HS-27A (cell line): ENCODE measurements around the gene MVD.

Experiments used
- DNase-seq: peaks from one replicate; pipeline ENCODE4 v3.0.0-alpha.2; 2012; ENCODE audit warnings: low read depth, missing footprints

MVD gene

DNA sequence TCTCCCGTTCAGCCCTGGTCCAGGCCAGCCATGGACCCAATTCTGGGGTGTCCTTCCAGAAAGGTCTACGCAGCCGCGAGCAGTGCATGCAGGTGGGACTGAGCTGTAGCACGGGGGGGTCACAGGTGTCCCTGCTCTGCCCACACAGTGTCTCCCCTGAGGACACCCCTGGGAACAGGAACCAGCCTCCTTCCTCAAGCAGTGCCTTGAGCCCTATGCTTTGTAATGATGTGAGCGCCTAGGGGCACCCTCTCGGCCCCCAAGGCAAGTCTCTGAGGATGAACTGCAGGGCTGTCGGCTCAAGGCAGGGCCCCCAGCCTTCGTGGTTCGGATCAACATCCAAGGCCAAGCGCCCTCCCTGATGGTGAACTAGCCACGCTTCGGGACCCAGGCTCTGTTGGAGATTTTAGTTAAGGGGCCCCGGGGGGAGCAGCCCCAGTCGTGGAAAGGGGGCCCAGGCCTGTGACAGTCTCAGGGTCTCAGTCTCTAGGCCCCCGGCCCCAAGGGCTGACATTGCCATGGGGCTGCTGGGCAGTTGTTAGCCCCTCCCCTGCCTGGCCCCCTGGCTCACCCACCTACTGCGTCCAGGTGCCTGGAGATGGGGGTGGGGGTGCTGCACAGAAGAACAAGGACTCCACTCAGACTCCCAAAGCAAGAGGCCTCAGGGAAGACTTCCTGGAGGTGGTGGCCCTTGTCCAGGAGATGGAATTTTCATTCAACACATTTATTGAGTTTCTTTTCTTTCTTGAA lies 22.2 kb downstream of the MVD start:
- DNase-seq = no peak

DNA sequence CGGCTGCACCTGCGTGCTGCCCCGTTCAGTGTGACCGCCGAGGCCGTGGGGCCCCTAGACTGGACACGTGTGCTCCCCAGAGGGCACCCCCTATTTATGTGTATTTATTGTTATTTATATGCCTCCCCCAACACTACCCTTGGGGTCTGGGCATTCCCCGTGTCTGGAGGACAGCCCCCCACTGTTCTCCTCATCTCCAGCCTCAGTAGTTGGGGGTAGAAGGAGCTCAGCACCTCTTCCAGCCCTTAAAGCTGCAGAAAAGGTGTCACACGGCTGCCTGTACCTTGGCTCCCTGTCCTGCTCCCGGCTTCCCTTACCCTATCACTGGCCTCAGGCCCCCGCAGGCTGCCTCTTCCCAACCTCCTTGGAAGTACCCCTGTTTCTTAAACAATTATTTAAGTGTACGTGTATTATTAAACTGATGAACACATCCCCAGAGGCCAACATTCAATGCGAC lies 22.8 kb downstream of the MVD start:
- DNase-seq = no peak

DNA sequence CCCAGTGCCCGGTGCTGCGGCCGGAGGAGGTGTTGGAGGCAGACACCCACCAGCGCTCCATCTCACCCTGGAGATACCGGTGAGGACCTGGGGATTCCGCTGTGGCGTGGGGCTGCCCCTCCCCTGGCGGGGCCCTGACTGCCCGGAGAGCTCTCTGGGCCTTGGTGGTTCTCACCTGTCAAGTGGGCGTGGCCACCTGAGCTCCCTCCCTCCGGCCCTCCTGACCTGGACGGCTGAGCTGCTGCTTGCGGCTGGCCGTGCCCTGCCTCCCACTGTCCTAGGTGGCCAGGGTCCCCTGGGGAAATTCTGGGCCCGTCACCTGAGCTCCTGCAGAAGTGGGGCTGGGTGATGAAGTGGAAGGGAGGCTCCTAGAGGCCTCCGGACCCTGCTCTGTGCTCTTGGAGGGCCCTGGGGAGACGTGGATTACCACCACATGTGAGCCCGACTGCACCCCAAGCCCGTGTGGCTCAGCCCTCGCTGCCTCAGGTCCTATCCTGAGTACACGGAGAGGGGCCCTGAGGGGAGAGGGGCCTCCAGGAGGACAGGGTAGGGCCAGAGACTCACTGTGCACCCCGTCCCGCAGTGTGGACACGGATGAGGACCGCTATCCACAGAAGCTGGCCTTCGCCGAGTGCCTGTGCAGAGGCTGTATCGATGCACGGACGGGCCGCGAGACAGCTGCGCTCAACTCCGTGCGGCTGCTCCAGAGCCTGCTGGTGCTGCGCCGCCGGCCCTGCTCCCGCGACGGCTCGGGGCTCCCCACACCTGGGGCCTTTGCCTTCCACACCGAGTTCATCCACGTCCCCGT lies 23.5 kb downstream of the MVD start:
- no peak for DNase-seq

DNA sequence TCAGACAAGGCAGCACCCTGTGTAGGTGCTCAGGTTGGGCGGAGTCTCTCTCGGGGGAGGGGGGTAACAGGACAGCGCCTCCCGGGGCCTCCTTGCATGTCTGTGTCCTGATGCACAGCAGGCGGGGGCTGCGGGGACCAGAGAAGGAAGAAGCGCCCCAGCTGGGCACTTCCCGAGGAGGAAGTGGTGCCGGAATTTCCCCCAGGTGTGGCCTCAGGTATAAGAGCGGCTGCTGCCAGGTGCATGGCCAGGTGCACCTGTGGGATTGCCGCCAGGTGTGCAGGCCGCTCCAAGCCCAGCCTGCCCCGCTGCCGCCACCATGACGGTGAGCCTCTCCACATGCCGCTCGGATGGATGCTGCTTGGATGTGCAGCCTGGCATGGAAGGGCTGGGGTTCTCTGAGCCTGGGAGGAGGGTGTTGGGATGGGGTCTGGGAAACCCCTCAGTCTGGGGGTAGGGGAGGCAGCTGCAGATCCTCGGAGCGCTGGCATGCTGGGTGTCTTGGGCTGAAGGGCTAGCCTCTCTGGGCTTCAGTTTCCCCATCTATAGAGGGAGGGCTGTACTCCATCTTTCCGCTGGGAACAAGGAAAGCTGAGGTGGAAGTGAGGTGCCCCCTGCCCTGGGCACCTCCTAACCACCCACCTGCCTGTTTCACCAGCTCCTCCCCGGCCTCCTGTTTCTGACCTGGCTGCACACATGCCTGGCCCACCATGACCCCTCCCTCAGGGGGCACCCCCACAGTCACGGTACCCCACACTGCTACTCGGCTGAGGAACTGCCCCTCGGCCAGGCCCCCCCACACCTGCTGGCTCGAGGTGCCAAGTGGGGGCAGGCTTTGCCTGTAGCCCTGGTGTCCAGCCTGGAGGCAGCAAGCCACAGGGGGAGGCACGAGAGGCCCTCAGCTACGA lies 24.3 kb downstream of the MVD start, which contains the start of gene IL17C:
IL17C (plus strand) TSS at position 250 of the 908 bp plus-strand sequence; CDS start at position 320, 70 bp downstream.
- no peak for DNase-seq

DNA sequence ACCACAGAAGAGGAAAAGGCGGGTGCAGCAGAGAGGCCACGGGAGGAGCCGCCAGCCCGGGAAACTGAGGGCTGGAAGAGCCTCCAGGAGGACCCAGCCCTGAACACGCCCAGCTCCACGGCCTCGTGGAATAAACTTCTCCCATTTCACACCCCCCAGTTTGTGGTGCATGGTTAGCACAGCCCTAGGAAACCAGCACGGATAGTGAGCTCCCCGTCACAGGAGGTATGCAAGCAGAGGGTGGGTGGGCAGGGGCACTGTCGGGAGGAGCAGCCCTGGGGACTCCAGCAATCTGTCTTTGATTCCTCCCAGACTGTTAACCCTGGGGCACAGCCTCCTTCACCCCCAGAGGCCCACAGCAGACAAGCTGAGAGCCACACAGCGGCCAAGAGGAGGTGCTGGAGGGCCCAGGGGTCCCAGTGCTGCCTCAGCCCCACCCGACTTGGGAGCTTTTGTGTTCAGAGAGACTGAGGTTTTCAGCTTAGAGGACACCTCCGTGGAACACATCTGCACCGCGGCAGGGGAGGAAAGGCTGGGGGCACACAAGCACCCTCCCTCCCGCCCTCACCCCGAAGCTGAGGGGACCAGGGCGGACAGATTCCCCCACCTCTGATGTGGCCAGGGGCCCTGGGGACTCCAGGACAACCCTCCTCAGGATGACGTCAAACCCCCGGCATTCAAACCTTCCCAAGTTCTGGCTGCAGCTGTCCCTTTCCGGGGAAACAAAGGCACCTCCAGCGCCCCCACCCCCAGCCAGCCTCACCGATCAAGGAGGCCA lies 26.2 kb downstream of the MVD start:
- DNase-seq = no peak

DNA sequence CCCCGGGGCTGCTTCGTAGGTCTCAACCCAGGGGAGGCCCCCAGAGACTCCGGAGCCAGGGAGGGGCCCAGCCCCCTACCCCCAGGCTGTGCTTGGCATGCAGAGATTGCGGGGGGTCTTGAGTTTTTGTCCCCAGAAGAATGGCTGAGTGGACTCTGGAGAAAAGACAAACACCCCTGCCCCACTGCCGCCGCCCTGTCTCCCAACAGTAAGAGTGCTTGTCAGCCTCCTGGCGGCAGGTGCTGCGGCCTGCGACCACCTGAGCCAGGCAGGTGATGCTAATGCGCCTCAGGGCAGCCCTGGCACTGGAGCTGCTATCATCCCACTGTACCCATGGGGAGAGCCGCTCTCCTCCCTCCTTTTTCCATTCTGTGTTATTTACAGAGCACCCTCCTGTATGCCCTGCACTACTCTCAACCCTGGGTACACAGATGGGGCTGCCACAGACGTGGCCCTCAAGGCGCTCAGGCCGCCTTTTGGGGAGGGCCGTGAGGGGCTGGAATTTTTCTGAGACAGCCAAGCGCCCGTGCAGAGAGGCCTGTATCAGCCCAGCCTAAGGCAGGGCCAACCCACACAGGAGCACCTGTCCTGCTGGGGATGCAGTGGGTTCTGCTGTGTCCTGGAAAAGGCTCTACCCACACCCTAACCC lies 27.1 kb downstream of the MVD start:
- no peak for DNase-seq

DNA sequence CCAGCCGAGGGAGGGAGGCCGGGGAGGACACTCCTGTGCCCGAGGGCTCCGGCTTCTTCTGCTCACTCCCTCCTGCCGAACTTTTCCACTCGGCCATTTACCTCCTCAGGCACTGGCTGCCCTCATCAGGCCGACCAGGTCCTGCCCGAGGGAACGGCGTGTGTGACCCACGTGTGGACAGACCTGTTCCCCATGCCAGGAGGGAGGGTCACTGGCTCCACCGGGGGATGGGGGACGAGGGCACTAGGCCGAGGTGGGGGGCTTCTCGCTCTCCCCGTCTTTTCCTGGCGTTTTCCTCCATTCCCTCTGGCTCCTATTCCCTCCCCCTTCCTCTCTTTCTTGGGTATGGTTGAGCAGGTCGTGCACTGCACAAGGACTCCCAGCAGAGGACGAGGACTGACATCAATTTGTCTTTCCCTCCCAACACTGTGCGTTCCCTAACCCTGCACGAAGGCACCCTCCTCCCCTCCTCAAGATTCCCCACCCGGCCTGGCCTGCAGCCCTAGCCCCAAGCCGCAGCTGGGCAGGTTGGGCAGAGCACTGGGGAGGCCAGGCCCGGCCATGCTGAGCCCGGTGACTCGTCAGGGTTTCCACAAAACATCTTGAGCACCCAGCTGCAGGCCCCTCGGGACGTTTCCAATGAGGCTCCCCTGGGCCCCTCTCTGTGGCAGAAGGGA lies 27.8 kb downstream of the MVD start:
- no peak for DNase-seq

DNA sequence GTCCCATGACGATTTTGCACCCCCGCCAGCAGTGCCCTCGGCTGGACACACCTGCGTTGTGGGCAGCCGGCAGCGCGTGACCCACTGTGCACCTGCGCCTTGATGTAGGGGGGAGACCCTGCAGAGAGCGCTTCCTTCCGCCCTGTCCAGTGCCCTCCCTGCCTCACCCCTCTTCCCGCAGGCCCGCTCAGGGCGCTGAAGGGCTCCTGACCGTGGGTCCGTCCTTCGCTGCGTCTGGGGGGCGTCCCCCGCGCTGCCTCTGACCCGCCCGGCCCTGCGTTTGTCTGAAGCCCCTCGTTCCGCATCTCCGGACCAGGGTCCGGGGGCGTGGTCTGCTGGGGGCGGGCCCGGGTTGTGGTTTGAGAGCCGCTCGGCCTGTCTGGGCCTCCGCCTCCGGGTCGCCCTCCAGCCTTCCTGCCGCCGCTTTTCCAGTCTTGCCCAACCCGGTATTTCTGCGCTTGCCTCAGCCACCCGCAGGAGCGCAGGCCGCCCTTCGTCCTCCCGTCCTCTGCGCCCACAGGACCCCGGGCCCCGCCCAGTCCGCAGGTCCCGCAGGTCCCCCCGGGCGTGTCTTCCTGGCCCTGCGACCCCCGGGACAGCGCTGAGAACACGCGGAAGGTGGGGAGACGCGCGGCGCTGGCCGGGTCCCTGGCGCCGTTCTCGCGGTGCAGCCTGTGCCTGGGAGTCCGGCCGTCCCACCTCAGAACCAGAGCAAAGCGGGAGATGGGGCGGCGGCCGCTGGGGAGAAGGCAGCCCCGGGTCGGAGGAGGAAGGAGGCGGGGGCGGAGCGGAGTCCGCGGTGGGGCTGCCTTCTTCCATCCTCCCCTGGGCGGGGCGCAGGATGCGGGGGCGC lies 28.5 kb downstream of the MVD start:
- no peak for DNase-seq

DNA sequence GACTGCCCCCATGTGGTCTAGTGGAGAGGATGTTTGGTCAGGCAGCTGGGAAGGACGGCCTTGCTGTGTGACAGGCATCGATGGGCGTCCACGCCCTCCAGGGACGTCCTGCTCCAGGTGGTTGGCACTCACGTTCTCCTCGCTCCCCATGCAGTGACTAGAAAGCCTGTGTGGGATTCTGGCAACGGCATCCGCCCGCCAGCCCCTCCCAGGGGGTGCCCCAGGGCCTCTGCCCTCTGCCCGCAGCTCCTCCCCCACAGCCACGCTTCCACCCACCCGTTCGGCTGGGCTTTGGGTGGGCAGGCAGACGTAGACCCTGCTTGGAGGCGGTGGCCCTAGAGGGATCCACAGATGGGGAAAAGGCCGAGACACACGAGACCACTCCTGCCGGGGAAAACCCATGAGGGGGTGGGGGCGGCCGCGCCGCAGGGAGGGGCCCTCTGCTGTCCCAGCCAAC lies 29.2 kb downstream of the MVD start:
- DNase-seq = no peak

DNA sequence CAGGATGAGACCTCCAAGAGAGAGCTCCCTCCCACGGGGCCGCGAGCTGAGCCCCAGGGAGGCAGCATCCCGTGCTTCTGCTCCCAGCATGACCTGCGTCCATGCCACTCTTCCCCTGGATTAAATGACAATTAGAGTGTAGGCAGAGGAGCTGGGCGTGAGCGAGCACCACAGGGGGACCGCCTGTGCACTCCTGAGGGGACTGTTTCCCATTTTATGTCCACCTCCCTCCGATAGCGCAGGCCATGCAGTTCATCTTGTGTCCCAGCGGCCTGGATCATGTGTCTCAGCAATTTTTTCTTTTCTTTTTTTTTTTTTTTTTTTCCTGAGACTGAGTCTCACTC lies 30.3 kb downstream of the MVD start:
- DNase-seq = no peak

DNA sequence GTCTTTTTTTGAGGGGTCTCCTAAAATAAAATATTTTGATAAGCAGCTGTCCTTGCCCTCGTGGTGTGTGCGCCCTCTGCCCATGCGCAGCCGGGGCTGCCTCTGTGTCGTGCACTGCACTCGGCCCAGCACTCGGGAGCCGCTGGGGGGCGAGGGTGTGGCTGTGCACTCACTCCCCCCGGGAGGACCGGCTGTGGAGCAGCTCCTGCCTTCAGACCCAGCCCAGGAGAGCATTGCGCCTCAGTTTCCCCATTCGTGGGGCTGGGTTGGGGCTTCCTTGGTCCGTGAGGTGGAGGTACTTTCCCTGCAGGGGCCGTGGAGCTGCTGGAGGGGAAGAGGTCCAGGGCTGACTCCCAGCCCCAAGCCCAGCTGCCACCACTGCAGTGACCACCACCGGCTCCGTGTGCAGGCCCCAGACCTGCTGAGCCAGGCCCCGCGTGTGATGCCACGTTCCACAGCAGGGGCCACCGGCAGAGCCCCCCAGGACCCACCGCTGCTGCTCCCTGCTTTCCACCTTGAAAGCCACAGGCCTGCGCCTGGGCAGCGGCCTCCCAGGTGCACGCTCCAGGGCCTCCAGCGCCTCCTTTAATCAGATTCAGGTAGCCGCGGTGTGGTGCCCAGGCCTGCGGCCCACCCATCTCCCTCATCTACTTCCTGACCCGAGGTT lies 30.8 kb downstream of the MVD start:
- no peak for DNase-seq

DNA sequence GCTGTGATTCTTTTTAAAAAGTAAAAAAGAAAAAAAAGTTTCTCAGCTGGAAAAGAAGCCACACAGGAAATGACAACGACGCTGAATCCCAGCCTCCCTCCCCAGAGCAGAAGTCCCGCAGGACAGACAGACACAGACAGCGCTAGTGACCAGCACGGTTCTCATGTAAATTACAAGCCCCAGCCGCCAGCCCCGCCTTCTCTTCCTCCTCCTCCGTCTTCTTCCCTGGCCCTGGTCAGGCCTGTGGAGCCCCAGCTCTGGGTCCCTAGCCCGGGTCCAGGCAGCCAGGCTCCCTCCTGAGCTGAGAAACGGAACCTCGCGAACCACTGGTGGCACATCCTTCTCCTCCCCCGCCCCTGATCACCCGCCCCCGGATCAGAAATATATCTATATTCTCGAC lies 31.5 kb downstream of the MVD start:
- no peak for DNase-seq

DNA sequence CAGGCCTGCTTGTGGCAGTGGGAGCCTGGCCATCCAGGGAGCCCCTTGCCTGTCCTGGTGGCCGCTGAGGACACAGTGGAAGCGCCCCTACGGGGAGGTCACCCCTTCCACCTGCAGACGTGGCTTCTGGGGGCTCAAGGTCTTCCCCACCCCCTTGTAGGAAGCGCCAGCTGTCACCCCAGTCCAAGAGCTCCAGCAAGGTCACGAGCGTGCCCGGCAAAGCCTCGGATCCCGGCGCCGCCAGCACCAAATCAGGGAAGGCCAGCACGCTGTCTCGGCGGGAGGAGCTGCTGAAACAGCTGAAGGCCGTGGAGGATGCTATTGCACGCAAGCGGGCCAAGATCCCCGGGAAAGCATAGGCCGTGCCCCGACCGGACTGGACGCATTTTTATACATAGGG lies 31.9 kb downstream of the MVD start:
- no peak for DNase-seq

DNA sequence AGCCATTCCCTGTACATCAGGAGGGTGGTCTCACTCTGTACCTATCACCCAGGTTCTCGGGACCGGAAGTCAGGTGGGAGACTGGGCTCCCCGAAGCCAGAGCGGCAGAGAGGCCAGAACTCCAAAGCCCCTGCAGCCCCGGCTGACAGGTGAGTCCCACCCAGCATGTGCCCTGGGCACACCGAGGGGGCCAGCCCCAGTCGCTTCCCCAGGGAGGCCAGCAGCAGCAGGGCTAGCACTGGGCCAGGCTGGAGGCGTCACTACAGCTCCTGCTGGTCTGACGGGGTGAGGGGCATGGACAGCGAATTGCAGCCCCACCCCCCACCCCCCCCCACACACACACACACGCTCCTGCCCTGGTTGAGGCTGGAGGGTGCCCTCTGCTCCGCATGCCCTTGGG lies 32.5 kb downstream of the MVD start:
- DNase-seq = no peak

DNA sequence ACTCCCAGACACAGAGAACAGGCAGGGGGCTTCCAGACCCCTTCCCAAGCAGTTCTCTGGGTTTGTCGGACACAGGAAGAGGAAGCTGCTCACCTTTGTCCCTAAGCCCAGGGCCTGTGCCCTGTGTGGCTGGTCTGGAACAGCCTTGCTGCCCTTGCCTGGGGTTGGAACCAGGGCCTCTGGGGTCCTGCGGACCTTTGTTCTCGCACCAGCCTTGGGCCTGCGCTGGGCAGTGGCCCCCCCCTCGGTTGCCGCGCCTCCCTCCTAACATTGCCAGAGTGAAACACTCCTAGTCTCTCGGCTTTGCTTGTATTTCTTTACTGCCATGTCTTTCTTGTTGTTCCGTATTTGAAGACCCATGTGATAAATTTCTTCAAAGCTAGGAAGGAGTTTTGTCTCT lies 33.1 kb downstream of the MVD start:
- no peak for DNase-seq

DNA sequence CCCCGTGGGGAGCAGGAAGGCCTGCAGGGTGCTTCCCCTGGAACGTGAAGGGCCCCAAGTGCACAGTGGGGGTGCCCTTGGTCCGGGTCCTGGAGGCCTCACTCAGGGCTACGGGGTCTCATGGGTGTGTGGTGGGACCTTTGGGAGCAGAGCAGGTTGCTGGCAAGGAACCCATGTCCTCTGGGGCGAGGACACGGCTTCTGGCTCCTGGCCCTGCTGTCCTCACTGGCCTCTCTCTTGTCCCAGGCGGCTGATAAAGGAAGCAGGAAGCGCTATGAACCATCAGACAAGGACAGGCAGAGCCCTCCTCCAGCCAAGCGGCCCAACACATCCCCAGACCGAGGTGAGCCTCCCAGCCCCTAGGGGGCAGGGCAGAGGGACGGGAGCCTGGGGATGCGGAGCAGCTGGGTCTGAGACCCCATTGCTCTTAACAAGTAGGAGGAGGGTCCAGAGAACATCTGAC lies 34.3 kb downstream of the MVD start:
- no peak for DNase-seq

DNA sequence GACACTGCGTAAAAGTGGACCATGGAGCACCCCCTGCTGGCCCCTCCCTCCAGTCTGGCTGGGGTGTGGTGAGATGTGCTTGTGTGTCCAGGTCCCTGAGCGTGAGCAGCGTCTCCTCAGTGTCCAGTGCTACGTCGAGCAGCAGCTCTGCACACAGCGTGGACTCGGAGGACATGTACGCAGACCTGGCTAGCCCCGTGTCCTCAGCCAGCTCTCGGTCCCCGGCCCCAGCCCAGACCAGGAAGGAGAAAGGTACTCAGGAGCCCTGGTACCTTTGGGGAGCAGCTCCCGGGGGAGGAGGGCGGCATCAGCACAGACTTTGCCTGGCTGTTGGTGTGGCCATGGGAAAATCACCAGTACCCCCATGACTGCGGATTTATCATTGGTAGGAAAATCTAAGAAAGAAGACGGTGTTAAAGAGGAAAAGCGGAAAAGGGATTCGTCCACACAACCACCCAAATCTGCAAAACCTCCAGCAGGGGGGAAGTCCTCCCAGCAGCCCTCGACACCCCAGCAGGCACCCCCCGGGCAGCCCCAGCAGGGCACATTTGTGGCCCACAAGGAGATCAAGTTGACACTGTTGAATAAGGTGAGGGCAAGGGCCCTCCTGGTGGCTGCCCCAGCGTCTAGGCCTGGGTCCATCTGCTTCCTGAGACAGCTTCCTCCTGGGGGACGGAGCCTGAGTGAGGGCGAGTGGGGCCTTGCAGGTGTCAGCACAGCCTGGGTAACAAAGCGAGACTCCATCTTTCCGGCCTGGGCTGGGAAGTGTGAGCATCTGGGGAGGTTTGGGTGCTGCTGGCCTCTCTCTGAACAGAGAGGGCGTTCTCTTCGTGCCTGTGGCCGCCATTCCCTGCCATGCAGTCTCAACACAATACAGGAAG lies 35.1 kb downstream of the MVD start:
- no peak for DNase-seq

DNA sequence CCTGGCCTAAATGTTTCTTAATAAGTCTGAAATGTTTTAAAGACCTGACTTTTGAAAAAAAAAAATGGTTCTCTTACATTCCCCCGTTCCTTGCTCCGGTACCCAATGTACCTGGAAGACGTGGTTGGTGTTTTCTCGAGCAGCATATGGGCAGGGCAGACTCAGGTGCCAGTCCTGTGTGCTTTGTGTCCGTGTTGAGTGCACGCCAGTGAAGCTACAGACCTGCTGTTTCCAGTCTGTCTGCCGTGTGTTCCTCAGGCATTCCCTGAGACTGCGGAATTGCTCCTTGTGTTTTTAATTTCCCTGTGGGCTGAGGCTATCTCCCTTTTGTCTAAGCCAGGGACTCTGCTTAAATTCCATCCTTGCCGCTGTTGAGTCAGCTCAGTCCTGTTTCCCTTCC lies 36.2 kb downstream of the MVD start:
- no peak for DNase-seq
